Activated CD4-positive, alpha-beta T cell treated with anti-CD3 and anti-CD28 coated beads for 4 hours (primary cell): ENCODE data around the gene CBR3.
A peak's percentile ranks its signal among the peaks of the same experiment; 100 is the strongest.
"Not testable (repeated sequence)": the region's sequence is repeated elsewhere in the genome, so short reads cannot be mapped to it uniquely, and the experiment has no call there.

Experiments used
- DNase-seq, 2 donors: peaks; one replicate each; pipeline ENCODE4 v3.0.0-alpha.2; 2020

The CBR3 gene

DNA sequence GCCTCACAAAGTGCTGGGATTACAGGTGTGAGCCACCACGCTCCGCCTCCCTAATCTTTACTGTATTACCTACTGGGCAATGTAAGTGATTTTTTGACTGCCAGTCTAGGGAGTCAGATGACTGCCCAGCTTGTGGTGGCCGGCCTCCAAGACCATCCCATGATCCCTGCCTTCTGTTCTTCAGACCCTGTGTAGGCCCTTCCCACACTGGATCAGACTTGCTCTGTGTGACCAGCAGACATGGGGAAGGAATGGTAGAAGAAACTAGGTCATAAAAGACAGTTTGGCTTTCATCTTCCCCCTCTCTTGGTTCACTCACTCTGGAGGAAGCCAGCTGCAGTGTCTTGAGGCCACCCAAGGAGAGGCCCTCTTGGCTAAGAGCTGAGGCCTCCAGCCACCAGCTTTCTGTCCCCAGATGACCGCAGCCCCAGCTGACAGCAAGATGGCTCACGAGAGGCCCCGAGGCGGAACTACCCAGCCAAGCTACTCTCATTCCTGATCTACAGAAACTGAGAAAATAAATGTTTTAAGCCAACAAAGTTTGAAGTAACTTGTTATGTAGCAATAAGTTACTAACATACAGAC lies 14.5 kb upstream of the CBR3 start:
- DNase-seq, result no peak

DNA sequence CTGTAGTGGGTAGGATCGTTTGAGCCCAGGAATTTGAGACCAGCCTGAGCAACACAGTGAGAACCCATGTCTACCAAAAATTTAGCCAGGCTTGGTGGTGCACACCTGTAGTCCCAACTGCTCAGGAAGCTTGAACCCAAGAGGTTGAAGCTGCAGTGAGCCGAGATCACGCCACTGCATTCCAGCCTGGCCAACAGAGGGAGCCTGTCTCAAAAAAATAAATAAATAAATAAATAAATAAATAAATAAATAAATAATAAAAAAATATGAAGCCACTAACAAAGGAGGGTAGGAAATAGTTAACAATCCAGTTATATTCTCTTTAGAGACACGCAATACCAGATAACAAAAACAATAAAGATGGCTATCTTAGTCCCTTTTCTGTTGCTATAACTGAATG lies 11.9 kb upstream of the CBR3 start:
- DNase-seq, result no peak

DNA sequence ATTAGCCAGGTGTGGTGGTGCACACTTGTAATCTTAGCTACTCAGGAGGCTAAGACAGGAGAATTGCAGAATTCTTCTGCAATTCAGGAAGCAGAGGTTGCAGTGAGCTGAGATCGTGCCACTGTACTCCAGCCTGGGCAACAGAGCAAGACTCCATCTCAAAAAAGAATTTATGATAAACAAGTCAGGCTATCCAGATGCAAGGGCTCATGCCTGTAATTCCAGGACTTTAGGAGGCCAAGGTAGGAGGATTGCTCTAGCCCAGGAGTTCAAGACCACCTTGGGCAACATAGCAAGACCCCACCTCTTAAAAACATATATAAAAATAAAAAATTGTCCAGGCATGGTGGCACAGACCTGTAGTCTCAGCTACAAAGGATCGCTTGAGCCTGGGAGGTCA lies 10.5 kb upstream of the CBR3 start:
- DNase-seq, result no peak

DNA sequence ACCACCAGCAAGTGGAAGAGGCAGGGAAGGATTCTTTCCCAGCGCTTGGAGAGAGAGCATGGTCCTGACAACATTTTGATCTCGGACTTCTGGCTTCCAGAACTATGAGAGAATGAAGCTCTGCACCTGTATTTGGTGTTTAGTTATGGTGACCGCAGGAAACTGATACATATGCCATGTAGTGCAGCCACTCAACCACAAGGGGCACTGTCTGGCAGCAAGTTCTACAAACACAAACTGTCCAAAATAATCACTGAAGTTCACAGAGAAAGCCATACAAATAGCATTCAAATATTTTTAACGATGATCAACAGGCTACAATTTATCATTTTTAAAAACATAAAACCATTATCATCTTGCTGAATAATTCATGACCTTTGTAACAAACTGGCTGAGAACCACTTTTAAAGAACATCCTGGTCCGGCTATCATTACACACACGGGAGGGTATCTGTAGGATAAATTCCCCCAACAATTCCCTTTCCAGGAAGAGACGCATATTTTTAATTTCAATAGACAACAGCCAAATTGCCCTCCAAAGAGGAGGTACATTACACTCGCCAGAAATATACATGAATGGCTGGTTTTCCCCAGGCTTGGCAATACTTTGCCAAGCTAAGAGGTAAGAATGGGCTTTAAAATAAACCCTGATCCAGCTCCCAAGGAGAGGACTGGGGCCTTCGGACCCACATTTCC lies 9.2 kb upstream of the CBR3 start:
- peak; percentile 47 to 56 for DNase-seq

DNA sequence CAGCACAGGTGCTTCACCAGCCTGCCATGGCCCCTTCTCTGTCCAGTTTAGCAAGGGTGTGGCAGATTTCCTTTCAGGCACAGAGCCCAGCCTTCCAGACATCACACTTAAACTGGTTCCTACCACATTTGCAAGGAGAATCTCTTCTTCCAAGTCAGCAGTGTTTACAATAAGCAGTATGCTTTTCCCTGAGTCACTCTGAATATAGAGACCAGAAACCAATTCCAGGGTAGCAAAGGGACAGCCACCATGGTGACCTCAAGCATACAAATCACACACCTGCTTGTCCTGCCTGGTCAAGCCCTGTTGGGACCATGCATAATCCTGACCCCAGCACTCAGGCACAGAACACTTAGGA lies 8.7 kb upstream of the CBR3 start:
- DNase-seq, result no peak

DNA sequence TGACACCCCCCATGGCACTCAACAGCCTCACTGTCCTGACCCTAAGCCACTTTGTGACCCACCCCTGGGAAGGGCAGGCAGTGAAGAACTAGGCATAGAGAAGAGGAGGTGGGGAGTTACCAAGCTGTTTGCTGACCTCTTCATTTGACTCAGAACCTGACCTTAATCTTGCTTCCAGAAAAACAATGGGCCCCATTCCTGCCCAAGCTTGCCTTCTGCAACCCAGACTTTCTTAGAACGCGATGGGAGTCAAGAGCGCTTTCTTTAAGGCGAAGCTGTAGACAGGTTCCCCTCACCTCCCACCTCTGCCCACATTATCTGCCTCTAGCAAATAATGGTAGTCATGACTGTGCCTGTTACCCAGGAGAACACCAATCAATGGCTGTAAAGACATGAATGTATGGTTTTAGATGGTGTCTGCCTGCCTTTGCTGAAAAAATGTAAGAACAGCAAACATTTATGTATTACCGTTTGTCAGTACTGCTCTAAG lies 8.2 kb upstream of the CBR3 start:
- no peak for DNase-seq

DNA sequence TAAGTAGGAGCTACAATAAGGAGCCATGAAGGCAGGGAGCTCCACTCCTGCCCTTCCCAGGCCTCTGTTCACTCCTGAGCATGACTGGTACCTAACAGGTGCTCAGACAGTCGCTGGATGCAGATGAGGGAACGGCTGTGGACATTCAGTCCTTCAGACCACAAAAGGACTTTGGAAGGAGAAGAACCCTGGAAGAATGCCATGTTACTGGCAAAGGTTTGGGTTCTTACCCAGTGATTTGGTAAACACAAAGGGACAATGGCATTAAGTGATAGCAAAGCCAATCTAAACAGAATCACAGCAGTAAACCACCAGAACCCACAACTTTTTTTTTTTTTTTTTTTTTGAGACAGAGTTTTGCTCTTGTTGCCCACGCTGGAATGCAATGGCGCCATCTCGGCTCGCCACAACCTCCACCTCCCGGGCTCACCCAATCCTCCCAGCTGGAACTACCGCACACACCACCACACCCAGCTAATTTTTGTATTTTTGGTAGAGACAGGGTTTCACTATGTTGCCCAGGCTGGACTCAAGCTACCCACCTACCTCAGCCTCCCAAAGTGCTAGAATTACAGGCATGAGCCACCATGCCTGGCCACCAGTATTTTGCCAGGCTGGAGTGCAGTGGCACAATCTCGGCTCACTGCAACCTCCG lies 7.5 kb upstream of the CBR3 start:
- DNase-seq, result no peak

DNA sequence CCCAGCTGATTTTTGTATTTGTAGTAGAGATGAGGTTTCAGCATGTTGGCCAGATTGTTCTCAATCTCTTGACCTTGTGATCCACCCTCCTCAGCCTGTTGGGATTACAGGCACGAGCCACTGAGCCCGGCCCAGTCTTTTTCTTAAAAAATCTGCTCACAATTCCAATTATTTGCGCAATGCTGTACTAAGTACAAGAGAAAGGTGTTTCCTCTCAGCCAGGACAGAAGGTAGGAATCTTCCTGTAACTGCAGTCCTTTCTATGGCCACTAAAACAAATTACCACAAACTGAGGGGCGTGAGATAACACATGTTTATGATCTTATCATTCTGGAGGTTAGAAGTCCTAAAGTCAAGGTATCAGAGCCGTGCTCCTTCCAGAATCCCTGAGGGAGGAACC lies 6.9 kb upstream of the CBR3 start:
- no peak for DNase-seq

DNA sequence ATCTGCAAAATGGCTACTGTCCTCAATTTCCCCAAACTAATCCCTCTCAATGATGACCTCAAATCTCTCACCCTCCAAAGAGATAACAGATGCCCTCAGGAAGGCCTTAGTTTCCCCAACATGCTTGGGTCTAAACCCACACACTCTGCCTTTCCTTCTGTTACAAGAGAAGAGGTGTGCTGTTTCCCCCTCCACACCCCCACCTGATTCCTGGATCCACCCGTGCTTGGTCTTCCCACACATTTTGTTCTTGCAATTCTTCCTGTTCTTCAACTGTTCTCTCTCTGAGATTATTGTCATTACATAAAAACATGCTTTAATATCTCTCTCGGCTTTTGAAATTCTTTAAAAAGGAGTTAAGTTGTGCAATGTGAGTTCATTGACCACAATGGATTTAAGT lies 5.7 kb upstream of the CBR3 start:
- DNase-seq, result no peak

DNA sequence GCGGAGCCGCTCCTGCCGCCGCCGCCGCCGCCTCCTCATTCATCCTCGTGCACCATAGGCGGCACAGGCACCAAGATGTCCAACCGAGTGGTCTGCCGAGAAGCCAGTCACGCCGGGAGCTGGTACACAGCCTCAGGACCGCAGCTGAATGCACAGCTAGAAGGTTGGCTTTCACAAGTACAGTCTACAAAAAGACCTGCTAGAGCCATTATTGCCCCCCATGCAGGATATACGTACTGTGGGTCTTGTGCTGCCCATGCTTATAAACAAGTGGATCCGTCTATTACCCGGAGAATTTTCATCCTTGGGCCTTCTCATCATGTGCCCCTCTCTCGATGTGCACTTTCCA lies 4.5 kb upstream of the CBR3 start:
- not testable (repeated sequence) for DNase-seq

DNA sequence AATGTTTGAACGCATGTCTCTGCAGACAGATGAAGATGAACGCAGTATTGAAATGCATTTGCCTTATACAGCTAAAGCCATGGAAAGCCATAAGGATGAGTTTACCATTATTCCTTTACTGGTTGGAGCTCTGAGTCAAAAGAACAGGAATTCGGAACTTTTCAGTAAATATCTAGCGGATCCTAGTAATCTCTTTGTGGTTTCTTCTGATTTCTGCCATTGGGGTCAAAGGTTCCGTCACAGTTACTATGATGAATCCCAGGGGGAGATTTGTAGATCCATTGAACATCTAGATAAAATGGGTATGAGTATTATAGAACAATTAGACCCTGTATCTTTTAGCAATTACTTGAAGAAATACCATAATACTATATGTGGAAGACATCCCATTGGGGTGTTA lies 4.0 kb upstream of the CBR3 start:
- not testable (repeated sequence) for DNase-seq

DNA sequence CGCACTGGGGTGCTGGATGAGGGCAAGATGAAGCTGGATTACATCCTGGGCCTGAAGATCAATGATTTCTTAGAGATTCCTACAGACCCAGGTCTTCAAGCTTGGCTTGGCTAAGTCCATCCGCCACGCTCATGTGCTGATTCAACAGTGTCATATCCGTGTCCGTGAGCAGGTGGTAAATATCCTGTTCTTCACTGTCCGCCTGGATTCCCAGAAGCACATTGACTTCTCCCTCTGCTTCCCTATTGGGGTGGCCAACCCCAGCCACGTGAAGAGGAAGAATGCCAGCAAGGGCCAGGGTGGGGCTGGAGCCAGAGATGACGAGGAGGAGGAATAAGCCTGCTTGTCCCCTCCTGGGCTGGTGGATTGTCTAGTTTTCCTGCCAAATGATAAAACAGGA lies 2.2 kb upstream of the CBR3 start:
- DNase-seq, result no peak

DNA sequence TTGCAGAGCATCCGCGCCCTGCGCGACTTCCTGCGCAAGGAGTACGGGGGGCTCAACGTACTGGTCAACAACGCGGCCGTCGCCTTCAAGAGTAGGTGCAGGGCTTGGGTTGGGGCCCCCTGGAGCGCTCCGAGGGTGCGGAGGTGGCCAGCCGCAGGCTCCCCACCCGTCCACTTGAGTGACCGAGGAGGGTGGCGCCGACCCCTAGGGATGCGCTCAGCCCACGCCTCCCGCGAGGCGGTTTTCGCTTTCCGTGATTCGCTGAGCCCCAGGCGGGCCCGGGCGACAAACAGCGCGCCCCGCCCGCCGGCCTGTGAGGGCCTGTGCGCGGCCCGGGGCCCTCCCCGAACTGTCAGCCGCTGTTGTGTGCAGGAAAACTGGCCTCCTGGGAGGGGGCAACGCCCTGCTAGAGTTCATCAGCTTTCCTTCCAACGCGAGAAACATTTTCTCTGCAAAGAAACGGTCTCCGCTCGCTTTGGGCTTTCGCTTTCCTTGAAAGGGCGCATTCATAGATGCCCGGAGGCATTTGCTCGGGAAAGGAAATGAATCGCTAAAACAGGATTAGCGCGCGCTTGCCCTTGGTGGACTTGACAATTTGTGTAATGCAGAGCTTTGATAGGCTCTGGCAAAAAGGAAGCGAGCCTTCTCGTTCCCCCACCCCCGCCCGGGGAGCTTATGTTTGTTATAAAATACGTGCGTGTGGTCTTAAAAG lies 668 bp downstream of the CBR3 start:
- peak; percentile 37 to 46 for DNase-seq

DNA sequence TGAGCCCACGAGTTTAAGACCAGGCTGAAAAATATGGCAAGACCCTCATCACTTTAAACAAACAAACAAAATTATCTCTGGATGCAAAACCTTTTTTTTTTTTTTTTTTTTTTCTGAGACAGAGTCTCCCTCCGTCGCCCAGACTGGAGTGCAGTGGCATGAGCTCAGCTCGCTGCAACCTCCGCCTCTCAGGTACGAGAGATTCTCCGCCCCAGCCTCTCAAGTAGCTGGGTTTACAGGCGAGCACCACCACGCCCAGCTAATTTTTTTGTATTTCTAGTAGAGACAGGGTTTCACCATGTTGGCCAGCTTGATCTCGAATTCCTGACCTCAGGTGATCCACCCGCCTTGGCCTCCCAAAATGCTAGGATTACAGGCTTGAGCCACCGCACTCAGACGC lies 4.9 kb downstream of the CBR3 start:
- DNase-seq, result not testable (repeated sequence)

DNA sequence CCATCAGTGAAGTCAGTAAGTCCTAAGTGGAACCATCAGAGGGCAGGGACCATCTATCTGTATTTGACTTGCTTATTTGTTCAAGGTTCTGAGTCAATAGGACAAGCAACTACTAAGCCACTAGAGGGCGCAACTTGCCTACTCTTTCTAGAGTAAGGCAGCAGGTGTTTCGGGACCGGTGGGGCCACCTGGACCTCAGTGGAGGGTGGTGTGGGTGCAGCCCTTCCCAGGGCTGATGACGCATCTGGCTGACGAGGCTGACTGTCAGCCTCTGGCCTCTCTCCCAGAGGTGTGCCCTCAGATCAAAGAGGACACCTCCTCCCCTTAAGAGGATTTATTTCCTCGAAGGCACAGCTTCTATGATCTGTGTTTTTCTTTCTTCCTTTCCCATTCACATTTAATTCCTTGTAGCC lies 6.6 kb downstream of the CBR3 start:
- peak; percentile 94 for DNase-seq

DNA sequence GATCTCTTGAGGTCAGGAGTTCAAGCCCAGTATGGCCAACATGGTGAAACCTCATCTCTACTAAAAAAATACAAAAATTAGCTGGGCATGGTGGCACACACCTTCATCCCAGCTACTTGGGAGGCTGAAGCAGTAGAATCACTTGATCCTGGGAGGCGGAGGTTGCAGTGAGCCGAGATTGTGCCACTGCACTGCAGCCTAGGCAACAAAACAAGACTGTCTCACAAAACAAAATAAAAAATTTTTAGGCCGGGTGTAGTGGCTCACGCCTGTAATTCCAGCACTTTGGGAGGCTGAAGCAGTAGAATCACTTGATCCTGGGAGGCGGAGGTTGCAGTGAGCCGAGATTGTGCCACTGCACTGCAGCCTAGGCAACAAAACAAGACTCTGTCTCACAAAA lies 9.4 kb downstream of the CBR3 start:
- not testable (repeated sequence) for DNase-seq

DNA sequence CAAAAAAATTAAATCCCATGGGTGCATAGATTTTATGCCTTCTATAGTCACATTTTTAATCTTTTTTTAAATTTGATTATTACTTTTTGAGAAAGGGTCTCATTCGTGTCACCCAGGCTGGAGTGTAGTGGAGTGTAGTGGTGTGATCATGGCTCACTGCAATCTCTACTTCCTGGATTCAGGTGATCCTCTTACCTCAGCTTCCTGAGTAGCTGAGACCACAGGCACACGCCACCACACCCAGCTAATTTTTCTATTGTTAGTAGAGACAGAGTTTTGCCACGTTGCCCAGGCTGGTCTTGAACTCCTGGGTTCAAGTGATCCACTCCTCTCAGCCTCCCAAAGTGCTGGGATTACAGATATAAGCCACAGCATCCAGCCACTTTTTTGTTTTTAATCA lies 10.4 kb downstream of the CBR3 start:
- no peak for DNase-seq

DNA sequence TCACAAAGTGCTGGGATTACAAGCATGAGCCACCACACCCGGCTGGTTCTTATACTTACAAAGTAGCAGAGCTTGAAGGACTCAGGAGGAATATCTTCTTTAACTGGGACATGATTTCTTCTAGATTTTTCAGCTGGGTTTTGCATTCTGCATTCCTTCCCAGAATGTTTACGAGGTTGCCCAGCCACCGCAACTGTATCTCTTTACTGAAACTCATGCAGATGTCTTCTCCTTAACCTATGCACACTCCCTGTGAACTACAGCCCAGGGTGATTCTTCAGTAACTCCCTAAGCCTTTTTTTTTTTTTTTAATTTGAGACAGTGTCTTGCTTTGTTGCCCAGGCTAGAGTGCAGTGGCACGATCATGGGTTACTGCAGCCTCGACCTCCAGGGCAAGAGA lies 13.0 kb downstream of the CBR3 start:
- DNase-seq, result no peak

DNA sequence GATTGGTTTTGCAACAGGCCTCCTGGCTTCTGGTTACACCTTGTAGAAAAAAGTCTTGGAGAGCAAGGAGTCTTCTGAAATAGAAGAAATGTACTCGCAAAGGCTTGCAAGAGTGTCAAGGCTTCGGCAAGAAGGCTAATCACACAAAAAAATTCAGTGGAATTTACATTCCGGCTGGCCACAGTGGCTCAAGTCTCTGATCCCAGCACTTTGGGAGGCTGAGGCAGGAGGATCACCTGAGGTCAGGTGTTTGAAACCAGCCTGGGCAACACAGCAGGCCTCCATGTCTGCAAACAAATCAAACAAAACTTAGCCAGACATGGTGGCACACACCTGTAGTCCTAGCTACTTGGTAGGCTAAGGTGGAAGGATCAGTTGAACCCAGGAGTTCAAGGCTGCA lies 14.0 kb downstream of the CBR3 start:
- DNase-seq, result no peak

DNA sequence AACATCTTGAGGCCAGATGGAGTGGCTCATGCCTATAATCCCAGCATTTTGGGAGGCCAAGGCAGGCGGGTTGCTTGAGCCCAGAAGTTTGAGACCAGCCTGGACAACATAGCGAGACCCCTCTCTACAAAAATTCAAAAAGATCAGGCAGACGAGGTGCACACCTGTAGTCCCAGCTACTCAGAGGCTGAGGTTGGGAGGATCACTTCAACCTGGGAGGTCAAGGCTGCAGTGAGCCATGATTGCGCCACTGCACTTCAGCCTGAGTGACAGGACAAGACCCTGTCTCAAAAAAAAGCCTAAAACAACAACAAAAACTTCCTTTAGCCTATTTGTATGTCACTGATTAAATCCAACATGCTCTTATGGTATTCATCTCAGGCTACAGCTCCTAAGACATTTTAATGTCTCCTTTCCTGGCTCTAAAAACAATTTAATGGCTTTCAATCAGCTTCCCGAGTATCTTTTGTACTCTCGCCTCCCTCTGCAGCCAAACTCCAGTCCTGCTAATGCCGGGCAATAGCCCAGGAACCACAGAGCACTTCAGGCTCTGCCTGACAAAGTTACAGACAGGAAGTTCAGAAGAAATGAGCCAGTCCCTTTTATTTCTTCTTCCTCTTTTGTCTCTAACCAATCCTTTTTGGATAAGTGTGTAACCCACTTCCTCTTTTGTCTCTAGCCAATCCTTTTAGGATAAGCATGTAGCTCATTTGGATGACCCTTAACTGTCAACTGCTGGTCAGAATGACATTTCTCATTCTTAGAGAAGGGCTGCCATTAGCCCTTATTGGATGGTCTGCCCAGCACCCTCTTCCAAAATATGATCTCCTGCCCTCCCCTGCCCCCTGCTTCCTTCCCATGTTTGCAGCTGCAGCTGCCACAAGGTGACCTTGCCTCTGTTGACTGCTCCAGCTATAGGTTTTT lies 15.2 kb downstream of the CBR3 start:
- DNase-seq, result no peak

DNA sequence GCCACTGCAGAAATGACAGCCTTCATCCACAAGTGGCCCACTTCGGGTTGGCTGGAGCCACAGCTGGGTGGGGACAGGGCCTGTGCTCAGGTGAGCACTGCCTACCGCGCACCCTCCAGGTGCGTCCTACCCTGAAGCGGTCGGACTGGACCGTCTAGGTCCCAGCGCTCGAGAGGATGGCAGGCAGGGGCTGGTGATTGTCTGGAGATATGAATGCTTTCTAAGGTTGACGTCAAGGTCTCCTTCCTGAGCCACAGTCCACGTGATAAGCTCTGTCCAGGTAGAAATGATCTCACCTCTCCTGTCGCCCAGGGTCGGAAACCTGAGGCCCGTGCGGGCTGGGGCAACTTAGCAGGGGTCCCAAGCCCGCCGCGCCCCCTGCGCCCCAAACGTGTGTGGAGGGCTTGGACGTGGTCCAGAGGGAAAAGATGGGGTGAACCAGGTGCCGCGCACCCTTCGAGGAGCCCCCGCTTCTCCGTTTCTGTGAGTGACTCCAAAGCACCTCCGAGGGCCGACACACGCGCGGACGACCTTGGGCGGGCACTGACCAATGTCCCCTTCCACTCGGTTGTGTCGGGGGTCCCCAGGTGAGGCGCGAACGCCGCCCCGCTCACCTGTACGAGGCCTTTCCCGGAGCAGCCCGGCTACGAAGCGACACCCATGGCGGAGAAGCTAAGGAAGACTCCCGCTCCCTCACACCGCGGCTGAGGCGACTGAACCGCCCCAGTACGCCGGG lies 20.9 kb downstream of the CBR3 start:
- DNase-seq, result peak in 1 of 2 donors; percentile 8

DNA sequence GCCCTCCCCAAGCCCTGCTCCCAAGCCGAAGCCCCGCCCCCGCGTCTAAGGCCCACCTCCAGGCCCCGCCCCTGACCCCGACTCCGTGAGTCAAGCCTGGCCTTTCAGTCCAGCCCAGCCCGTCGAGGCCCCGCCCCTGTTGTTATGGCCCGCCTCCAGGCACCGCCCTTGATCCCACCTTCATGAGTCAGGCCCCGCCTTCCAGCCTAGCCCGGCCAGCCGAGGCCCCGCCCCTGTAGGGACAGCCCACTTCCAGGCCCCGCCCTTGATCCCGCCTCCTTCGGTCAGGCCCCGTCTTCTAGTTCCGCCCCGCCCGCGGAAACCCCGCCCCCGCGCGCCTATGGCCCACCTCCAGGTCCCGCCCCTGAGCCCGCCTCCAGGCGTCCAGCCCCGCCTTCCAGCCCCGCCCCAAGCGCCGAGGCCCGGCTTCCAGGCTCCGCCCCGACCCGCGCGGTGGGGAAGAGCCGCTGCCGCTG lies 21.5 kb downstream of the CBR3 start:
- DNase-seq, result peak; percentile 100
